GM19025 (cell line): ENCODE results near the gene DIS3.
A peak's percentile ranks its signal among the peaks of the same experiment; 100 is the strongest.
"Not testable (repeated sequence)": the region's sequence is repeated elsewhere in the genome, so short reads cannot be mapped to it uniquely, and the experiment has no call there.

ENCODE experiments used
- ATAC-seq: cut with Tn5 transposase; IDR thresholded peaks from one replicate; pipeline ENCODE4 v1.9.1; 2021; ENCODE audit warnings: mild to moderate bottlenecking, low read depth, moderate library complexity; ENCODE audit not compliant: unreplicated experiment

Gene DIS3

DNA sequence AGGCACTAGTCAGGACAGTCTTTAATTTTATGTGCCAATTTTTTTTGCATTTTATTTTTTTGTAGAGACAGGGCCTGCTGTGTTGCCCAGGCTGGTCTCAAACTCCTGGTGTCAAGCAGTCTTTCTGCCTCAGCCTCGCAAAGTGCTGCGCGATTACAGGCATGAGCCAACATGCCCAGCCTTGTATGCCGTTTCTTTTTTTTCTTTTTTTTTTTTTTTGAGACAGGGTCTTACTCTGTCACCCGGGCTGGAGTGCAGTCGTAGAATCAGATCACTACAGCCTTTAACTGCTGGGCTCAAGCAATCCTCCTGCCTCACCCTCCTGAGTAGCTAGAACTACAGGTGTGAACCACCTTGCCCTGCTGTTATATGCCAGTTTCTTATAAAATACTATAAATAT lies 27.6 kb downstream of the DIS3 start:
- ATAC-seq, result no peak

DNA sequence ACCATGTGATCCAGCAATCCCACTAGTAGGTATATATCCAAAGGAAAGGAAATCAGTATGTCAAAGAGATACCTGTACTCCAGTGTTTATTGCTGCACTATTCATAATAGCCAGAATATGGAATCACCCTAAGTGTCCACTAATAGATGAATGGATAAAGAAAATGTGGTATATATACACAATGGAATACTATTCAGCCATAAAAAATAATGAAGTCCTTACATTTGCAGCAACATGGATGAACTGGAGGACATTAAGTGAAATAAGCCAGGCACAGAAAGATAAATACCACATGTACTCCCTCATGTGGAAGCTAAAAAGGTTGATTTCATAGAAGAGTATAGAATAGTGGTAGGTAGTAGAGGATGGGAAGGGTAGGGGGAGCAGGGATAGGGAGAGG lies 30.5 kb downstream of the DIS3 start:
- no peak for ATAC-seq

DNA sequence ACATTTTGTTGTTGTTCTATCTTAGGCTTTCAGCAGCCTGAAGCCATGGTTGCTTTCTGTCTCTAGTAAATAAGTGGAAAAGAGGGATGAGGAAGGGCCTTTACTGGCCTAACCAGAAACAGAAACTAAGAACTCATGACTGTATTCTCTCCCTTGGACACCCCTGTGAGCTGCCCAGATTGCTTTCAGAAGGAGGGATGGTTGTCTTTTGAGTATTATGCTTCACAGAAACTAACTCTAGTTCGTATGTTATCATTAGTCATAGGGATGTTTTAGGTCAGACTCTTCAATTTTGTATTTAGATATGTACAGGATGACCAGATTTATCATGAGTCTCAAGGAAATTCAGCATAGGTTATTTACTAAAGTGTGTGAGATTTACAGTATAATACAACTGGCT lies 36.4 kb downstream of the DIS3 start:
- no peak for ATAC-seq

DNA sequence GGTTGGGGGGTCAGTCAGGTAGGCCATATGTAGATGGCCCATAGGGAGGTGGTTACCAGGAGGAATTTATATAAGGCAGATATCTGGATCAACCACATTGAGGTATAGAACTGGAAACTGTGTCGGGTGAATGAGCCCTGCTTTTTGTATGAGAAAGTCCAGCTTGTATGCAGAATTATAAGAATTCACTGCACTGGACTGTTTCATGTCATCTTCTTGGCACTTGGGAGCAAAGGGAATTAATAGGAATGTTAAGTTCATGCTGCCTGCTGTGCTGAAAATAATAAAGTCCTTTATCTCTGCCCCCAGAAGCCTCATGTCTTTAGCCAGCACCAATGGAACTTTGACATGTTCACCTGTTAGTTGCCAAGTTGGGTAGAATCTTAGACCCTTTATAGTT lies 41.7 kb downstream of the DIS3 start:
- ATAC-seq, result no peak

DNA sequence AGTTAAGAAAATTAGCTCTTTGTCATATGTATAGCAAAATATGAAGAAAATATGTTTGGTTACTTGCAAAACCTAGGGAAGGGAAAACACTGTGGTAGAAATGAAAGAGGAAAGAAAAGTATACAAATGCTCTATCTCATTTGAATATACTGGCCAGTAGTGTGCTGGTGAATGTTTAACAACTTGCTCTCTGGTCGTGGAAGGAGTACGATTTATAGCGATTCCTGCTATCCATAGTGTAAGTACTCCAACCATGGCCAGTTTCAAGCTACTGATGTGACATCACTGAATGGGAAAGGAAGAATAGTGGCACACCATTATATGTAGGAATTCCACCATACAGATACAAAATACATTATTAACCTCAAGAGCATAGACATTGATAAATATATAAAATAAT lies 44.7 kb downstream of the DIS3 start:
- ATAC-seq, result no peak

DNA sequence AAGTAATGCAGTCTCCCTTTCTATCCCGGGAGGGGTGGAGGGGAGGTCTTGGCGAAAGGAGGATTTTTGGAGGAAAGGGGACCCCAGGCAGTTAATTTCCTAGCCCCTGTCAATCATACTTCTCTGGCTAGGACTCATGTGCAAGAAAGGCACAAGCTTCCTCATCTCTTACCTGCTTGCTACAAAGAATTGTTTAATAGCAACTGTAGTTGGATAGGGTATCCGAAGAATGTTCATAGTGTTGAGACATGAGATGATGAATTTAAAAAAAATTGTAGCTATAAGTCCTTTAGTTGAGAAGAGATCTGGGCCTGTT lies 53.5 kb downstream of the DIS3 start:
- ATAC-seq, result no peak

DNA sequence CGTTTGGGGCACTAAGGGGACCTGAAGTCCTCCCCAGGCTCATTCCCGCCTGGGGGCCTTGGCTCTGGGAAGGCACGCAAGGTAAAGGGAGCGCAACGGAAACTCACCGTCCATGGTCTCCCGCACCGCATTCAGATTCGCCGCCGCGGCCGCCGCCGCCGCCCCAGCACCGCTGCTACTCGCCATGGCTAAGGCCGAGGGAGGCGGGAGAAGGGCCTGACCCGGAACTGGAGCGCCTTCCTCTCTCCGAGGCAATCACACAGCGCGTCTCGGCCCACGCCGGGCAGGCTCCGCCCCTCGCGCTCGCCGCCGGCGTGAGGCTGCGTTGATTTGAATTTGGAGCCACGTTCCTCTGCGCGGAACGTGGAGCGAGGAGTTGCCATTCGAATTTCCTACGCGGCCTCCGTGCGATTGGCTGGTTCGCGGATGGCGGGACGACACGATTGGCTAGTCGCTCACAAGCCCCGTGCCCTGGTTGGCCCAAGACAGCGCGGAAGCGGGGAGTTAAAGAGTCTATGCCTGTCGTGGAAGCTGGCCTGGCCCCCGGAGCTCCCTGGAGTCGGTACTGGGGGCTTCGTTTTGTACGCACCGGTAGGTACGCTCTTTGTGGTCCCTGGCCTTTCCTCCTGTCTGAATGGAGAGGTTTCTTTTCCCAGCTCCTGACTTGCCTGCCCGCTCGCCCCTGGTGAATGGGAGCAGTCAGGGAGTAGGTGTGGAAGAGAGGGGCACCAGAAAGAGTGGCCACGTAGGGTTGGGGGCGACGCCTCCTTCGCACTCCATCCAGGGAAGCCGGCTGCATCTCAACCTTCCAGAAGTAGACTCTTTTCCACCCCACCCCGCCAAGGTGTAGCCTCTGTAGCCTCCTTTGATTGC lies 54.0 kb downstream of the DIS3 start, which contains the start of the genes BORA and MZT1:
TSS of gene BORA (plus strand) at position 507 of the 873 bp plus-strand sequence. CDS start 1,018 bp downstream, outside the sequence.
TSS of gene MZT1 (minus strand) at position 213 of the 873 bp plus-strand sequence. CDS start at position 186, 27 bp downstream.
- peak; percentile 96 for ATAC-seq

DNA sequence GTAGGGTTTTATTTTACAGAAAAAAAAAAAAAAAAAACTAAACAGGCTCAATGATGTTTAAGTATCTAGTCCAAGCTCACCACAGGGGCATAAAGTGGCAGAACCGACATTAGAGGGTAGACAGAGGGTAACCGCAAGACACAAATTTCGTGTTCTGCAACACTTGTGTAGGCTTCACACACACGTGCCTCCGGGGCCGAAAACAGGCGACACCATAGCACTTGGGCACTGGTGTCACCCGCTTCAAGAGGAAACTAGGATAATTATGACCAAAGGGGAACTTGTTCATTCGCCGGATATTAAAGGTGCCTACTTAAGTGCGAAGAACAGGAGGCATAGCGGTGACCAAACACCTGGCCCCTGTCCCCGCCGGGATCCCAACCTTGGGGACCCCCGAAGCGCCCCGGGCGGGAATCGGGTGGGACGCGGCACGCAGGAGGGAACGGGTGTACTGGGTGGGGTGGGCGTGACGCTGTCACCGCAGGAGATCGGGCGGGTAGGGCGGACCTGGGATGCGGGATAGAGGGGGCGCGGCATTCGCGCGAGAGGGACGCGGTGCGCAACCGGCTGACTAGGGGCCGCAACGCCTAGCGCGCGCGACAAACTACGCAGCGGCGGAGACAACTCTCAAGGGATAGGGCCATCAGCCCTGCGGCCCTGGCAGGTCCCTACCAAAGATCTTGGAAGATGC lies 54.8 kb downstream of the DIS3 start:
- ATAC-seq, result peak; percentile 12

DNA sequence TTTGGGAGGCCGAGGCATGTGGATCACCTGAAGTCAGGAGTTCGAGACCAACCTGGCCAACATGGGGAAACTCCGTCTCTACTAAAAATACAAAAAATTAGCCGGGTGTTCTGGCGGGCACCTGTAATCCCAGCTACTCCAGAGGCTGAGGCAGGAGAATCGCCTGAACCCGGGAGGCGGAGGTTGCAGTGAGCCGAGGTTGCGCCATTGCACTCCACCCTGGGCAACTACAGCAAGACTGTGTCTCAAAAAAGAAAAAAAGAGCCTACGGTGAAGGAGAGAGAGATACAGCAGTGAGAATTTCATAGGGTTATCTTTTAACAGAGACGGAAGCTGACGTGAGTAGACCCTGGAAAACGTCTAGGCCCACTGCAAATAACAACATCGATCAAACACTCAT lies 55.5 kb downstream of the DIS3 start:
- ATAC-seq, result not testable (repeated sequence)

DNA sequence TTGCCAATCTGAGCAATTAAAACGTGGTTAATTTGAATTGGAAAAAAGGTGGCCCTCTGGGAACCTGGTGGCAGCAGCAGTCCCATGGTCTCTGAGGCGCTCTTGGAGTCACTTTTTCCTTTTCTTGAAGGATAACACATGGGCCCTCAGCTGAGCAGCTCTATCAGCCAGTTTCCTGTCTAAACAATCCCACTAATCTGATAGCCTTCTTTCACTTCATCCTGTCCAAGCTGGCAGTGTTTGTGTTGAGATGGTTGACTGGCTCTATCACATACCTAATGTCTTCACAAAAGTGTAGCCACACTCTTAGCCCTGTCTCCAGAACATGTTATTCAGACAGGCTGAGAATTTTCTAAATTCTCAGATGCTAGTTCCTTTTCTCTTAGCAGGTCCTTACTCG lies 64.9 kb downstream of the DIS3 start:
- ATAC-seq, result no peak
